ENCODE results near the gene ZNF70. TPM values are rescaled to one million over a fixed set of nuclear protein-coding genes. Genes with fewer than 3 reads are reported as not detected.

The ZNF70 gene
- total and polyA plus RNA-seq, 2 of the 4 experiments (the other 2 are of a cell fraction) = 2.3 to 4.3 TPM

DNA sequence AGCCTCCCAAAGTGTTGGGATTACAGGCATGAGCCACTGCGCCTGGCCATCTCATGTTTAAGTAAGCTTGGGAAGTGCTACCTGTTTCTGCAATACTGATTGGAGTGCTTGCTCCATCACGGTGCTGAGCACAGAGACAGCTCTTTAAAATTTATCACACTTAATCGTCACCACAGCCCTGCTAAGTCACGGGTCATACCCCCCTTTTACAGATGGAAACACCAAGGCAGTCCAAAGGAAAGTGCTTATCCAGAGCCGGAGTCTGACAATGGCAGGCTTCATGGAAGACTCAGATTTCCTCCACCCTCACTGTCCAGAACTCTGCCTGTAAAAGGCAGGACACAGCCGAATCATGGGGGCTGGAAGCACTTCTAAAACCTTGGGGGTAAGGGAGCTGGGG is 9.1 kb upstream of the ZNF70 start (continued):
- no peak for TF ChIP-seq MAZ (IDR thresholded peaks at IDR 0.05; ENCODE audit: borderline replicate concordance, low read depth, low read length)
- TF ChIP-seq BHLHE40 (IDR thresholded peaks at IDR 0.05; ENCODE audit: low read depth, low read length) = no peak
- TF ChIP-seq CEBPB (IDR thresholded peaks at IDR 0.05; ENCODE audit: low read depth, low read length) = no peak

DNA sequence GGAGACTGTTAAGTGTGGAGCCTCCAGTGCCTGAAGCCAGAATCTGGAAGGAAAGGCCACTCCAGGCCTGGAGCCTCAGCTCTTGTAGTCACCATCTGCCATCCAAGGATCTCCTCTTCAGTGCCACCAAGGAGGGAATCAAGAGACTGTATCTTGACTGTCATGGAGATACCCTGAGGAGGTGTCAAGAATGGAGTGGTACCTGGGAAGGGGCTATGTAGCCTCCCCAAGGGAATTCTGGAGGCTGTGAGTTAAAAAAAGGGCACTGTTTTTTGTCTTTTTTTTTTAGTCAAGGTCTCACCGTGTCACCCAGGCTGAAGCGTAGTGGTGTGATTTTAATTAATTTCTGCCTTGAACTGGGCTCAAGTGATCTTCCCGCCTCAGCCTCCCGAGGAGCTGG is 8.7 kb upstream of the ZNF70 start:
- Histone ChIP-seq H3K56ac (ENCODE audit: extremely low read depth, insufficient read depth, low read length) (no peak overlapping the region), H4K20me1 (ENCODE audit: insufficient read depth, low read length) (no peaks in the 10 kb centered on the region), H3K4me1 (ENCODE audit: control insufficient read depth, insufficient read depth, low read length) (peaks cover 8% of the 10 kb centered on the region), H2BK5ac (ENCODE audit: low read depth, low read length, poor library complexity, severe bottlenecking) (no peak overlapping the region), H3K4me2 (ENCODE audit: low read depth, low read length) (no peak overlapping the region), H3K4me3 (ENCODE audit: insufficient read depth, low read depth, low read length) (no peak overlapping the region), H3K36me3 (ENCODE audit: control insufficient read depth, insufficient read depth, low read length) (no peaks in the 10 kb centered on the region), H4K91ac (ENCODE audit: insufficient read depth, low read depth, low read length) (no peak overlapping the region), H2BK15ac (ENCODE audit: low read depth, low read length) (no peak overlapping the region), H2AK5ac (ENCODE audit: low read depth, low read length) (no peak overlapping the region), H3K79me1 (ENCODE audit: low read depth in 1 of 2, low read length in 2 of 2) (no peaks in the 10 kb centered on the region), H4K8ac (ENCODE audit: low read depth in 2 of 2, low read length in 2 of 2) (no peak overlapping the region), H3K14ac (replicated peaks; ENCODE audit: low read depth, low read length) (no peak overlapping the region), H3K23ac (ENCODE audit: low read depth, low read length) (no peak overlapping the region), H2AFZ (replicated peaks; ENCODE audit: low read length, poor library complexity) (no peak overlapping the region), H3K27me3 (ENCODE audit: control insufficient read depth, insufficient read depth, low read length) (0 out of 2 replicates have a peak, but pooled peaks cover 1% of the 10 kb centered on the region), H3K18ac (ENCODE audit: low read depth, low read length) (no peak overlapping the region), H3K9me3 (ENCODE audit: control insufficient read depth, insufficient read depth, low read length) (no peaks in the 10 kb centered on the region), H3K27ac (ENCODE audit: insufficient read depth, low read length) (no peak overlapping the region), H4K5ac (ENCODE audit: low read depth, low read length) (no peak overlapping the region), H3K4ac (ENCODE audit: low read depth, low read length) (no peak overlapping the region), H2BK20ac (ENCODE audit: low read depth, low read length) (no peak overlapping the region), H2AK9ac (replicated peaks; ENCODE audit: low read depth, low read length, poor library complexity) (no peak overlapping the region), H3K9me1 (ENCODE audit: insufficient read depth, low read length) (0 out of 2 replicates have a peak, but pooled peaks cover 7% of the 10 kb centered on the region), H2BK120ac (ENCODE audit: low read depth, low read length) (no peak overlapping the region), H3K9ac (ENCODE audit: low read depth, low read length) (no peak overlapping the region)
- no TSS peak for BruUV-seq (replicated peaks)
- ATAC-seq (ENCODE audit: low read depth) (no peak), DNase-seq (no peak)
- 80% methylated on average over 1 of the region's 4 CpGs; no CpG with 5 or more reads in 1 of the 2 experiments for WGBS, 2 experiments (ENCODE audit: extremely low coverage in 2 of 2, insufficient read length in 1 of 2)
- intact Hi-C loops (cut with micrococcal nuclease) = no loop called here
- ChIA-PET CTCF (no interaction called here), POLR2A (ENCODE audit: unreplicated experiment) (no interaction called here)
- dilution Hi-C loops (cut with HindIII; ENCODE audit: low sequenced_read_pairs, unreplicated experiment) = no loop called here
- in situ Hi-C loops (cut with MboI; ENCODE audit: low sequenced_read_pairs) = no loop called here
- TF ChIP-seq RFX5 (IDR thresholded peaks at IDR 0.05; ENCODE audit: low read depth, low read length) (no peak), MAFK (IDR thresholded peaks at IDR 0.05; ENCODE audit: low read depth, low read length) (no peak), POLR2A (IDR thresholded peaks at IDR 0.05; ENCODE audit: low read depth, low read length) (no peak), MXI1 (IDR thresholded peaks at IDR 0.05; ENCODE audit: borderline replicate concordance, low read depth, low read length) (no peak), FOS (IDR thresholded peaks at IDR 0.05; ENCODE audit: low read depth, low read length) (no peak), BHLHE40 (IDR thresholded peaks at IDR 0.05; ENCODE audit: low read depth, low read length) (no peak), NFE2L2 (IDR thresholded peaks at IDR 0.05; ENCODE audit: low read depth, low read length) (no peak), SMC3 (IDR thresholded peaks at IDR 0.05; ENCODE audit: low read depth, low read length) (no peak)
- TF ChIP-seq, protein P1, sequence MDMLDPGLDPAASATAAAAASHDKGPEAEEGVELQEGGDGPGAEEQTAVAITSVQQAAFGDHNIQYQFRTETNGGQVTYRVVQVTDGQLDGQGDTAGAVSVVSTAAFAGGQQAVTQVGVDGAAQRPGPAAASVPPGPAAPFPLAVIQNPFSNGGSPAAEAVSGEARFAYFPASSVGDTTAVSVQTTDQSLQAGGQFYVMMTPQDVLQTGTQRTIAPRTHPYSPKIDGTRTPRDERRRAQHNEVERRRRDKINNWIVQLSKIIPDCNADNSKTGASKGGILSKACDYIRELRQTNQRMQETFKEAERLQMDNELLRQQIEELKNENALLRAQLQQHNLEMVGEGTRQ (IDR thresholded peaks at IDR 0.05; ENCODE audit: low read depth, low read length) = no peak
- TF ChIP-seq, protein P2, sequence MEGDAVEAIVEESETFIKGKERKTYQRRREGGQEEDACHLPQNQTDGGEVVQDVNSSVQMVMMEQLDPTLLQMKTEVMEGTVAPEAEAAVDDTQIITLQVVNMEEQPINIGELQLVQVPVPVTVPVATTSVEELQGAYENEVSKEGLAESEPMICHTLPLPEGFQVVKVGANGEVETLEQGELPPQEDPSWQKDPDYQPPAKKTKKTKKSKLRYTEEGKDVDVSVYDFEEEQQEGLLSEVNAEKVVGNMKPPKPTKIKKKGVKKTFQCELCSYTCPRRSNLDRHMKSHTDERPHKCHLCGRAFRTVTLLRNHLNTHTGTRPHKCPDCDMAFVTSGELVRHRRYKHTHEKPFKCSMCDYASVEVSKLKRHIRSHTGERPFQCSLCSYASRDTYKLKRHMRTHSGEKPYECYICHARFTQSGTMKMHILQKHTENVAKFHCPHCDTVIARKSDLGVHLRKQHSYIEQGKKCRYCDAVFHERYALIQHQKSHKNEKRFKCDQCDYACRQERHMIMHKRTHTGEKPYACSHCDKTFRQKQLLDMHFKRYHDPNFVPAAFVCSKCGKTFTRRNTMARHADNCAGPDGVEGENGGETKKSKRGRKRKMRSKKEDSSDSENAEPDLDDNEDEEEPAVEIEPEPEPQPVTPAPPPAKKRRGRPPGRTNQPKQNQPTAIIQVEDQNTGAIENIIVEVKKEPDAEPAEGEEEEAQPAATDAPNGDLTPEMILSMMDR (conservative IDR thresholded peaks at IDR 0.05; ENCODE audit: low read depth, low read length) = no peak

Data from IMR-90 (cell line).